ENCODE results near the gene THSD4.

The THSD4 gene

GRCh38 chr15:71806452-71806931 is 691.2 kb downstream of the THSD4 start:
- no peak for DNase-seq
- Histone ChIP-seq H3K27me3 (replicated peaks in 2 of 5; ENCODE audit: control insufficient read depth in 4 of 5, insufficient read depth in 5 of 5, low read length in 4 of 5) (no peaks in the 10 kb centered on the region), H3K4me1 (ENCODE audit: control extremely low read depth in 1 of 4, control insufficient read depth in 4 of 4, insufficient read depth in 4 of 4, low read length in 3 of 4) (peaks cover 0 to 8% (median 2%) of the 10 kb centered on the region in 4 experiments), H3K9me3 (ENCODE audit: control extremely low read depth in 1 of 5, control insufficient read depth in 4 of 5, insufficient read depth in 2 of 5, low read depth in 1 of 5, low read length in 4 of 5) (no peaks in the 10 kb centered on the region), H3K27ac (ENCODE audit: insufficient read depth in 1 of 2, low read depth in 1 of 2, low read length in 2 of 2, poor library complexity in 1 of 2, severe bottlenecking in 2 of 2) (no peak overlapping the region), H3K36me3 (ENCODE audit: control insufficient read depth in 4 of 4, insufficient read depth in 4 of 4, low read length in 3 of 4) (no peaks in the 10 kb centered on the region), H3K4me3 (ENCODE audit: control insufficient read depth in 1 of 7, extremely low read depth in 1 of 7, insufficient read depth in 4 of 7, low read depth in 2 of 7, low read length in 6 of 7) (no peak overlapping the region)
- CTCF ChIA-PET: interaction anchor here (0.9 kb wide), 1 partner anchor 8 kb away, joined by 3 read pairs; no protein-coding TSS in a partner anchor
- WGBS (ENCODE audit: insufficient coverage): no CpG with 5 or more reads among the region's 7 CpGs
- POLR2A ChIA-PET: no interaction called here

- Histone ChIP-seq H3K27ac (ENCODE audit: insufficient read depth in 1 of 2, low read depth in 1 of 2, low read length in 2 of 2, poor library complexity in 1 of 2, severe bottlenecking in 2 of 2) (no peak overlapping the region), H3K4me3 (ENCODE audit: control insufficient read depth in 1 of 7, extremely low read depth in 1 of 7, insufficient read depth in 4 of 7, low read depth in 2 of 7, low read length in 6 of 7) (no peak overlapping the region), H3K4me1 (ENCODE audit: control extremely low read depth in 1 of 4, control insufficient read depth in 4 of 4, insufficient read depth in 4 of 4, low read length in 3 of 4) (peaks cover 0 to 8% (median 2%) of the 10 kb centered on the region in 4 experiments), H3K9me3 (ENCODE audit: control extremely low read depth in 1 of 5, control insufficient read depth in 4 of 5, insufficient read depth in 2 of 5, low read depth in 1 of 5, low read length in 4 of 5) (no peaks in the 10 kb centered on the region), H3K36me3 (ENCODE audit: control insufficient read depth in 4 of 4, insufficient read depth in 4 of 4, low read length in 3 of 4) (no peaks in the 10 kb centered on the region), H3K27me3 (replicated peaks in 2 of 5; ENCODE audit: control insufficient read depth in 4 of 5, insufficient read depth in 5 of 5, low read length in 4 of 5) (no peaks in the 10 kb centered on the region)
- CTCF ChIA-PET: interaction anchor here (0.9 kb wide), 1 partner anchor 63 kb away, joined by 4 read pairs; no protein-coding TSS in a partner anchor
- POLR2A ChIA-PET: no interaction called here
- WGBS (ENCODE audit: insufficient coverage): 89% methylated on average over 7 of the region's 15 CpGs
- no peak for DNase-seq
Observed at GRCh38 chr15:71807125-71807629, 691.9 kb downstream of the THSD4 start.

DNA sequence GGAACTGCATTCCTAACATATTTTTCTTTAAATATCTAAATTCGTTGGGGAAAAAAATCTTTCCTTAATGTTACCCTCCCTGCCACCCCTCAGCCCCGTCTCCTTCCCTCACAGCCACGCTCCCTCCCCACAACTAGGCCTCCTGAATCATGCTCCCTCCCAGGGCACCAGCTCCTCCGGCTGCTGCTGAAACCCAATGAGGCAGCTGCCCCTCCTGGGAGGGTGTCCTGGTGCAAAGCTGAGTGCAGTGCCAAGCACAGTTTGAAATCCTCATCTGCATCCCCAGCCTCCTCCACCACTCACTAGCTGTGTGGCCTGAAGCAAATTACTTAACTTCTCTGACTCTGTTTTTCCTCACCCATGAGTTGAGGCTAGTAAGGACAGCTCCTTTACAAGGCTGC is 692.4 kb downstream of the THSD4 start:
- Histone ChIP-seq H3K4me1 (ENCODE audit: control extremely low read depth in 1 of 4, control insufficient read depth in 4 of 4, insufficient read depth in 4 of 4, low read length in 3 of 4) (peaks cover 0 to 8% (median 2%) of the 10 kb centered on the region in 4 experiments), H3K27me3 (replicated peaks in 2 of 5; ENCODE audit: control insufficient read depth in 4 of 5, insufficient read depth in 5 of 5, low read length in 4 of 5) (no peaks in the 10 kb centered on the region), H3K9me3 (ENCODE audit: control extremely low read depth in 1 of 5, control insufficient read depth in 4 of 5, insufficient read depth in 2 of 5, low read depth in 1 of 5, low read length in 4 of 5) (no peaks in the 10 kb centered on the region), H3K4me3 (ENCODE audit: control insufficient read depth in 1 of 7, extremely low read depth in 1 of 7, insufficient read depth in 4 of 7, low read depth in 2 of 7, low read length in 6 of 7) (no peak overlapping the region), H3K36me3 (ENCODE audit: control insufficient read depth in 4 of 4, insufficient read depth in 4 of 4, low read length in 3 of 4) (no peaks in the 10 kb centered on the region), H3K27ac (ENCODE audit: insufficient read depth in 1 of 2, low read depth in 1 of 2, low read length in 2 of 2, poor library complexity in 1 of 2, severe bottlenecking in 2 of 2) (no peak overlapping the region)
- WGBS (ENCODE audit: insufficient coverage): 95% methylated on average over 4 of the region's 4 CpGs
- CTCF ChIA-PET: interaction anchor here (0.9 kb wide), 1 partner anchor 64 kb away, joined by 4 read pairs; no protein-coding TSS in a partner anchor
- no peak for DNase-seq
- POLR2A ChIA-PET: no interaction called here

- DNase-seq: no peak
- Histone ChIP-seq H3K4me3 (ENCODE audit: control insufficient read depth in 1 of 7, extremely low read depth in 1 of 7, insufficient read depth in 4 of 7, low read depth in 2 of 7, low read length in 6 of 7) (no peak overlapping the region), H3K9me3 (ENCODE audit: control extremely low read depth in 1 of 5, control insufficient read depth in 4 of 5, insufficient read depth in 2 of 5, low read depth in 1 of 5, low read length in 4 of 5) (no peaks in the 10 kb centered on the region), H3K27ac (ENCODE audit: insufficient read depth in 1 of 2, low read depth in 1 of 2, low read length in 2 of 2, poor library complexity in 1 of 2, severe bottlenecking in 2 of 2) (no peak overlapping the region), H3K36me3 (ENCODE audit: control insufficient read depth in 4 of 4, insufficient read depth in 4 of 4, low read length in 3 of 4) (no peaks in the 10 kb centered on the region), H3K27me3 (replicated peaks in 2 of 5; ENCODE audit: control insufficient read depth in 4 of 5, insufficient read depth in 5 of 5, low read length in 4 of 5) (no peaks in the 10 kb centered on the region), H3K4me1 (ENCODE audit: control extremely low read depth in 1 of 4, control insufficient read depth in 4 of 4, insufficient read depth in 4 of 4, low read length in 3 of 4) (peaks cover 0 to 8% (median 2%) of the 10 kb centered on the region in 4 experiments)
- CTCF ChIA-PET: interaction anchor here (0.8 to 0.9 kb wide), 2 partner anchors 64 kb away, joined by 3 to 4 read pairs; no protein-coding TSS in a partner anchor
- WGBS (ENCODE audit: insufficient coverage): 97% methylated on average over 14 of the region's 18 CpGs
- POLR2A ChIA-PET: no interaction called here
Observed at GRCh38 chr15:71808311-71809020, 693.2 kb downstream of the THSD4 start.

DNA sequence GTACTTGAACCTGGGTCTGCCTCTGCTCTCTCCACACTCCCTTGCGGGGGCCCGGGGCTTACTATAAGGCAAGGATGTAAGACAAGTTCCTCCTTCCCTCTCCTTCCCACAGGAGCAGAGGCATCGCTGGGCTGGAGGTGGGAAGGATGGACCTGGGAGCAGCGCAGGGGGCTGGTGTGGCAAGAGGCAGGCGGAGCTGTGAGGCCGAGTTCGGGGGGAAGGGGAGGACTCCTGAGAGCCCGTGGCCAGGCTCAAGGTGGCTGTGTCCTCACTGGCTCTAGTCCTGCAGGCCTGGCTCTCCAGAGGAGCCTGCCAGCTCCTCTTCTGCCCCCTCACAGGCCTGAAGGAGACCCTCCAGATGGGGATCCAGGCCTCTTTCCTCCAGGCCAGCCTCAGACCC is 694.1 kb downstream of the THSD4 start:
- 92% methylated on average over 4 of the region's 8 CpGs for WGBS (ENCODE audit: insufficient coverage)
- H3K36me3 ChIP-seq (ENCODE audit: control insufficient read depth in 4 of 4, insufficient read depth in 4 of 4, low read length in 3 of 4): no peaks in the 10 kb centered on the region
- no peaks in the 10 kb centered on the region for H3K27me3 ChIP-seq (replicated peaks in 2 of 5; ENCODE audit: control insufficient read depth in 4 of 5, insufficient read depth in 5 of 5, low read length in 4 of 5)
- H3K9me3 ChIP-seq (ENCODE audit: control extremely low read depth in 1 of 5, control insufficient read depth in 4 of 5, insufficient read depth in 2 of 5, low read depth in 1 of 5, low read length in 4 of 5): no peaks in the 10 kb centered on the region
- peaks cover 0 to 4% (median under 1%) of the 10 kb centered on the region in 4 experiments for H3K4me1 ChIP-seq (ENCODE audit: control extremely low read depth in 1 of 4, control insufficient read depth in 4 of 4, insufficient read depth in 4 of 4, low read length in 3 of 4)
- CTCF ChIA-PET: no interaction called here
- no peak overlapping the region for H3K4me3 ChIP-seq (ENCODE audit: control insufficient read depth in 1 of 7, extremely low read depth in 1 of 7, insufficient read depth in 4 of 7, low read depth in 2 of 7, low read length in 6 of 7)
- POLR2A ChIA-PET: no interaction called here
- no peak overlapping the region for H3K27ac ChIP-seq (ENCODE audit: insufficient read depth in 1 of 2, low read depth in 1 of 2, low read length in 2 of 2, poor library complexity in 1 of 2, severe bottlenecking in 2 of 2)
- DNase-seq: no peak

DNA sequence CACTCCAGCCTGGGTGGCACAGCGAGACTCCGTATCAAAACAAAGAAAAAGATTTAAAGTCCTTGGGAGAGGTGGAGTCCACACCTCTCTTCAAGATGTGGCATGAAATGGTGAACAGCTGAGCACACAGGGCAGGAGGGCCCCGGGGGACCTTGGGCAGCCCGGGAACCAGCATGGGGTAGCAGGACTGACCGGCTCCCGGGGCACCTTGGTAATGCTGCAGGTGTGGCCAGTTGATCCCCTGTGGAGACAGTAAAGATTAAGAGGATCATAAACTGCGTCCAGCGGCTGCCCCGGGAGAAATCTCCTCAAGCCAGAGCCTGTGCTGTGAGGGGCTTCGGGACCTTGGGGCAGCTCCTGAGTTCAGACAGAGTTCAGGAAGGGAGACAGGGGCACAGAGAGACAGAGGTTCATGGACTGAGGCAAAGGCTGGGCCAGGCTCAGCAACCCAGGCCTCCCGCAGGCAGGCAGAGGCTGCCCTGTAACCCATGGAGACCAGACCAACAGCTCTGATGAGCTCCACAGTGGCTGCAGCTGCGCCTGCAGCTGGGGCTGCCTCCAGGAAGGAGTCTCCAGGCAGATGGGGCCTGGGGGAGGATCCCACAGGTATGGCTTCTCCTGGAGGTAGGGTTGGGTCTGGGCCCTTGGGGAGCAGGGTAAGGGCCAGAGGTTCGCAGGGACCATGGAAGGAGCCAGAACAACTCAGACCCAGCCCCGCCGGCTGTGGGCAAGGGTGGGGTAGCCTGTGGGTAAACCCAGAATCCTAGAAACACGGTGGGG is 695.2 kb downstream of the THSD4 start, which contains the start of gene NR2E3:
TSS of gene NR2E3 (plus strand) at position 299 of the 780 bp plus-strand sequence. CDS start at position 489, 190 bp downstream.
- WGBS (ENCODE audit: insufficient coverage): 92% methylated on average over 15 of the region's 16 CpGs
- Histone ChIP-seq H3K27me3 (replicated peaks in 2 of 5; ENCODE audit: control insufficient read depth in 4 of 5, insufficient read depth in 5 of 5, low read length in 4 of 5) (no peaks in the 10 kb centered on the region), H3K4me3 (ENCODE audit: control insufficient read depth in 1 of 7, extremely low read depth in 1 of 7, insufficient read depth in 4 of 7, low read depth in 2 of 7, low read length in 6 of 7) (no peak within 1 kb of the TSS), H3K4me1 (ENCODE audit: control extremely low read depth in 1 of 4, control insufficient read depth in 4 of 4, insufficient read depth in 4 of 4, low read length in 3 of 4) (peaks cover 0 to 4% (median 0%) of the 10 kb centered on the region in 4 experiments), H3K9me3 (ENCODE audit: control extremely low read depth in 1 of 5, control insufficient read depth in 4 of 5, insufficient read depth in 2 of 5, low read depth in 1 of 5, low read length in 4 of 5) (no peaks in the 10 kb centered on the region), H3K36me3 (ENCODE audit: control insufficient read depth in 4 of 4, insufficient read depth in 4 of 4, low read length in 3 of 4) (no peaks in the 10 kb centered on the region), H3K27ac (ENCODE audit: insufficient read depth in 1 of 2, low read depth in 1 of 2, low read length in 2 of 2, poor library complexity in 1 of 2, severe bottlenecking in 2 of 2) (no peak within 1 kb of the TSS)
- DNase-seq: no peak
- ChIA-PET POLR2A (no interaction called here), CTCF (no interaction called here)
